Mesodermal cell (in vitro differentiated cells): ENCODE data around the gene TRIM71.
A peak's percentile ranks its signal among the peaks of the same experiment; 100 is the strongest.
"Not testable (repeated sequence)": the region's sequence is repeated elsewhere in the genome, so short reads cannot be mapped to it uniquely, and the experiment has no call there.

ENCODE experiments used
- H3K27ac ChIP-seq: 2 replicates; pipeline ENCODE4 v1.7.0; 2013; ENCODE audit warnings: mild to moderate bottlenecking, low read depth, low read length, moderate library complexity; ENCODE audit not compliant: severe bottlenecking
- H3K36me3 ChIP-seq: 2 replicates; pipeline ENCODE4 v1.7.1; 2013; ENCODE audit warnings: mild to moderate bottlenecking, low read length, moderate library complexity; ENCODE audit not compliant: control insufficient read depth, insufficient read depth
- H3K4me1 ChIP-seq: one replicate; pipeline ENCODE4 v1.7.1; 2013; ENCODE audit warnings: mild to moderate bottlenecking, low read length; ENCODE audit not compliant: insufficient read depth, control insufficient read depth, poor library complexity, severe bottlenecking
- H3K4me3 ChIP-seq: 2 replicates; pipeline ENCODE4 v1.7.0; 2013; ENCODE audit warnings: low read length, control low read depth, mild to moderate bottlenecking; ENCODE audit not compliant: insufficient read depth, poor library complexity, severe bottlenecking; ENCODE audit errors: extremely low read depth
- H3K9me3 ChIP-seq: 2 replicates; pipeline ENCODE4 v1.7.1; 2013; ENCODE audit warnings: mild to moderate bottlenecking, low read length, moderate library complexity; ENCODE audit not compliant: control insufficient read depth
- WGBS, 2 experiments: methylation state at CpG; one replicate each; pipeline ENCODE4 v1.1.5; 2013; ENCODE audit warnings: missing lambda C conversion rate in 2 of 2; ENCODE audit not compliant: insufficient coverage in 2 of 2; 5-methylcytosine and 5-hydroxymethylcytosine counted together

The TRIM71 gene

GRCh38 chr3:32843510-32844321 lies 25.9 kb downstream of the TRIM71 start:
- 9 to 12% methylated on average over 12 of the region's 17 CpGs for WGBS, 2 experiments
- Histone ChIP-seq H3K9me3 (no peaks in the 10 kb centered on the region), H3K4me1 (peaks cover 73% of the 10 kb centered on the region), H3K36me3 (peaks cover 5% of the 10 kb centered on the region), H3K27ac (peak overlapping the region; percentile 71), H3K4me3 (no peak overlapping the region)

- H3K27ac ChIP-seq: peak overlapping the region; percentile 71
- H3K4me3 ChIP-seq: no peak overlapping the region
- 37 to 49% methylated on average over 5 of the region's 7 CpGs for WGBS, 2 experiments
- peaks cover 5% of the 10 kb centered on the region for H3K36me3 ChIP-seq
- no peaks in the 10 kb centered on the region for H3K9me3 ChIP-seq
- H3K4me1 ChIP-seq: peaks cover 78% of the 10 kb centered on the region
Measured at GRCh38 chr3:32844322-32844654, 26.5 kb downstream of the TRIM71 start.

- H3K4me1 ChIP-seq: peaks cover 78% of the 10 kb centered on the region
- 86 to 100% methylated on average over 1 of the region's 1 CpG for WGBS, 2 experiments
- no peak overlapping the region for H3K4me3 ChIP-seq
- H3K27ac ChIP-seq: no peak overlapping the region
- peaks cover 5% of the 10 kb centered on the region for H3K36me3 ChIP-seq
- H3K9me3 ChIP-seq: no peaks in the 10 kb centered on the region
Measured at GRCh38 chr3:32844914-32845313, 27.1 kb downstream of the TRIM71 start.

GRCh38 chr3:32845546-32845945 lies 27.7 kb downstream of the TRIM71 start:
- H3K27ac ChIP-seq, H3K9me3 ChIP-seq, H3K36me3 ChIP-seq, H3K4me3 ChIP-seq: not testable (repeated sequence)
- WGBS, 2 experiments: 88 to 90% methylated on average over 3 to 5 of the region's 6 CpGs
- H3K4me1 ChIP-seq: peaks cover 78% of the 10 kb centered on the region

GRCh38 chr3:32847045-32847444 lies 29.2 kb downstream of the TRIM71 start:
- H3K4me1 ChIP-seq: peaks cover 78% of the 10 kb centered on the region
- not testable (repeated sequence) for H3K4me3 ChIP-seq, H3K9me3 ChIP-seq, H3K27ac ChIP-seq, H3K36me3 ChIP-seq
- 85 to 93% methylated on average over 3 to 15 of the region's 15 CpGs for WGBS, 2 experiments

- peak overlapping the region; percentile 51 for H3K27ac ChIP-seq
- H3K4me1 ChIP-seq: peaks cover 78% of the 10 kb centered on the region
- WGBS, 2 experiments: no CpG with 5 or more reads among the region's 1 CpG
- H3K4me3 ChIP-seq: no peak overlapping the region
- peaks cover 5% of the 10 kb centered on the region for H3K36me3 ChIP-seq
- H3K9me3 ChIP-seq: no peaks in the 10 kb centered on the region
Measured at GRCh38 chr3:32847528-32847927, 29.7 kb downstream of the TRIM71 start.

- no peak overlapping the region for H3K4me3 ChIP-seq
- peak overlapping the region; percentile 51 for H3K27ac ChIP-seq
- WGBS, 2 experiments: 100% methylated on average over 1 of the region's 4 CpGs
- H3K4me1 ChIP-seq: peaks cover 73% of the 10 kb centered on the region
- no peaks in the 10 kb centered on the region for H3K9me3 ChIP-seq
- H3K36me3 ChIP-seq: peaks cover 7% of the 10 kb centered on the region
Measured at GRCh38 chr3:32848215-32848614, 30.4 kb downstream of the TRIM71 start.

GRCh38 chr3:32849046-32849445 lies 31.2 kb downstream of the TRIM71 start:
- no peak overlapping the region for H3K4me3 ChIP-seq
- no peaks in the 10 kb centered on the region for H3K9me3 ChIP-seq
- H3K36me3 ChIP-seq: peaks cover 16% of the 10 kb centered on the region
- 75 to 79% methylated on average over 3 to 4 of the region's 4 CpGs for WGBS, 2 experiments
- peak overlapping the region; percentile 51 for H3K27ac ChIP-seq
- peaks cover 73% of the 10 kb centered on the region for H3K4me1 ChIP-seq

GRCh38 chr3:32850226-32850625 lies 32.4 kb downstream of the TRIM71 start:
- H3K9me3 ChIP-seq: no peaks in the 10 kb centered on the region
- H3K4me1 ChIP-seq: peaks cover 79% of the 10 kb centered on the region
- H3K27ac ChIP-seq: peak overlapping the region; percentile 77
- H3K4me3 ChIP-seq: no peak overlapping the region
- peaks cover 15% of the 10 kb centered on the region for H3K36me3 ChIP-seq
- WGBS, 2 experiments: 75% methylated on average over 1 of the region's 3 CpGs; no CpG with 5 or more reads in 1 of the 2 experiments

GRCh38 chr3:32850636-32851035 lies 32.8 kb downstream of the TRIM71 start:
- H3K9me3 ChIP-seq: no peaks in the 10 kb centered on the region
- peaks cover 17% of the 10 kb centered on the region for H3K36me3 ChIP-seq
- H3K4me1 ChIP-seq: peaks cover 83% of the 10 kb centered on the region
- no peak overlapping the region for H3K4me3 ChIP-seq
- 20 to 46% methylated on average over 1 to 4 of the region's 5 CpGs for WGBS, 2 experiments
- H3K27ac ChIP-seq: peak overlapping the region; percentile 77

GRCh38 chr3:32852146-32852545 lies 34.3 kb downstream of the TRIM71 start:
- H3K4me3 ChIP-seq: no peak overlapping the region
- peaks cover 88% of the 10 kb centered on the region for H3K4me1 ChIP-seq
- no peaks in the 10 kb centered on the region for H3K9me3 ChIP-seq
- 62 to 86% methylated on average over 2 to 4 of the region's 4 CpGs for WGBS, 2 experiments
- peak overlapping the region; percentile 77 for H3K27ac ChIP-seq
- H3K36me3 ChIP-seq: peaks cover 23% of the 10 kb centered on the region
